Measurements from ENCODE around the gene ZNHIT1.

GRCh38 chr7:101172005-101172853, 45.7 kb upstream of the ZNHIT1 start:
- TF ChIP-seq GABPA (IDR thresholded peaks at IDR 0.05 in 1 of 2, conservative IDR thresholded peaks at IDR 0.05 in 1 of 2) = no peak
- TF ChIP-seq CTCF (IDR thresholded peaks at IDR 0.05; ENCODE audit: low read depth, low read length, missing input control) = no peak
- TF ChIP-seq REST (IDR thresholded peaks at IDR 0.05) = no peak
- TF ChIP-seq RXRA (IDR thresholded peaks at IDR 0.05) = no peak
- no peak for TF ChIP-seq SP1 (IDR thresholded peaks at IDR 0.05)
- no peak for TF ChIP-seq TAF1 (conservative IDR thresholded peaks at IDR 0.05)
- TF ChIP-seq MAX (IDR thresholded peaks at IDR 0.05) = no peak
- TF ChIP-seq RAD21 (IDR thresholded peaks at IDR 0.05) = no peak
- TF ChIP-seq ZBTB33 (IDR thresholded peaks at IDR 0.05) = no peak
- no peak for TF ChIP-seq NR2F2 (IDR thresholded peaks at IDR 0.05)
- TF ChIP-seq YY1 (IDR thresholded peaks at IDR 0.05) = no peak
- TF ChIP-seq HNF4A (conservative IDR thresholded peaks at IDR 0.05) = no peak

Measured in liver (tissue), 3 donors.